Fibroblast of lung (primary cell): ENCODE results near the gene CDHR2. TPM values are rescaled to one million over a fixed set of nuclear protein-coding genes. Genes with fewer than 3 reads are reported as not detected.

Experiments
- DNase-seq, 2 donors: peaks; one replicate each; pipeline versions ENCODE4 v3.0.0 to v3.0.0-alpha.2; 2010; ENCODE audit warnings: low read depth in 2 of 2
- H2AFZ ChIP-seq: 2 replicates; pipeline ENCODE4 v1.5.1; 2012; ENCODE audit warnings: low read length, control low read depth, inconsistent platforms
- H3K27ac ChIP-seq: 2 replicates; pipeline ENCODE4 v1.5.1; 2011; ENCODE audit warnings: low read length, control low read depth; ENCODE audit not compliant: insufficient read depth
- H3K27me3 ChIP-seq: 2 replicates; pipeline ENCODE4 v1.5.1; 2011; ENCODE audit warnings: mild to moderate bottlenecking, low read length; ENCODE audit not compliant: control insufficient read depth, insufficient read depth
- H3K36me3 ChIP-seq: 2 replicates; pipeline ENCODE4 v1.5.1; 2011; ENCODE audit warnings: low read length; ENCODE audit not compliant: control insufficient read depth, insufficient read depth
- H3K4me1 ChIP-seq: 2 replicates; pipeline ENCODE4 v1.5.1; 2011; ENCODE audit warnings: low read length; ENCODE audit not compliant: control insufficient read depth, insufficient read depth; ENCODE audit errors: extremely low read depth
- H3K4me2 ChIP-seq: 2 replicates; pipeline ENCODE4 v1.5.1; 2011; ENCODE audit warnings: low read length, control low read depth; ENCODE audit not compliant: insufficient read depth; ENCODE audit errors: extremely low read depth
- H3K4me3 ChIP-seq, 4 experiments: fragments of 200-600 bp in 1 of 4; sonication (generic) in 1 of 4; replicated peaks in 1 of 4; 2 replicates each; pipeline ENCODE4 v1.5.1; 2011 to 2016; ENCODE audit warnings: low read length in 4 of 4, low read depth in 3 of 4, mild to moderate bottlenecking in 3 of 4, control low read depth in 2 of 4, inconsistent platforms in 1 of 4, mixed read lengths in 1 of 4; ENCODE audit not compliant: insufficient read depth in 1 of 4; ENCODE audit errors: control extremely low read depth in 1 of 4
- H3K79me2 ChIP-seq: 2 replicates; pipeline ENCODE4 v1.5.1; 2012; ENCODE audit warnings: mild to moderate bottlenecking, low read length, inconsistent platforms; ENCODE audit not compliant: control insufficient read depth, insufficient read depth
- H3K9ac ChIP-seq: 2 replicates; pipeline ENCODE4 v1.5.1; 2011; ENCODE audit warnings: mild to moderate bottlenecking, low read length, control low read depth; ENCODE audit not compliant: insufficient read depth
- H3K9me3 ChIP-seq: 2 replicates; pipeline ENCODE4 v1.5.1; 2012; ENCODE audit warnings: low read depth, low read length; ENCODE audit not compliant: control insufficient read depth, insufficient read depth
- H4K20me1 ChIP-seq: 2 replicates; pipeline ENCODE4 v1.5.1; 2011; ENCODE audit warnings: low read length; ENCODE audit not compliant: control insufficient read depth, insufficient read depth; ENCODE audit errors: extremely low read depth
- EZH2 ChIP-seq: IDR thresholded peaks from 2 replicates; pipeline ENCODE4 v1.5.1; 2012; ENCODE audit warnings: low read length, control low read depth, mild to moderate bottlenecking; ENCODE audit errors: missing control alignments
- polyA plus RNA-seq, 2 donors: library from polyadenylated mRNA; depleted of rRNA in 1 of 2; stranded (reverse) in 1 of 2; unstranded in 1 of 2; fragments of >200 nt; gene quantifications; 2 replicates each; pipeline ENCODE4 v1.2.1, GENCODE V29; 2011 to 2012; ENCODE audit warnings: missing spikeins in 1 of 2
- total RNA-seq: library from RNA; depleted of rRNA; stranded (reverse); fragments of >200 nt; gene quantifications from 2 replicates; pipeline ENCODE4 v1.2.1, GENCODE V29; 2014
- TF ChIP-seq, protein P1 (sequence below), 2 donors: IDR thresholded peaks in 1 of 2; conservative IDR thresholded peaks in 1 of 2; 1 replicate in 1 of 2; 2 replicates in 1 of 2; pipeline ENCODE4 v1.5.1; 2011 to 2012; ENCODE audit warnings: low read length in 2 of 2, control low read depth in 1 of 2, inconsistent platforms in 1 of 2, low read depth in 1 of 2, mild to moderate bottlenecking in 1 of 2

The CDHR2 gene
- total and polyA plus RNA-seq, 2 donors (not counting 1 experiment from before 2014, with no cell fraction given), result under 0.01 TPM; not detected in 1

DNA sequence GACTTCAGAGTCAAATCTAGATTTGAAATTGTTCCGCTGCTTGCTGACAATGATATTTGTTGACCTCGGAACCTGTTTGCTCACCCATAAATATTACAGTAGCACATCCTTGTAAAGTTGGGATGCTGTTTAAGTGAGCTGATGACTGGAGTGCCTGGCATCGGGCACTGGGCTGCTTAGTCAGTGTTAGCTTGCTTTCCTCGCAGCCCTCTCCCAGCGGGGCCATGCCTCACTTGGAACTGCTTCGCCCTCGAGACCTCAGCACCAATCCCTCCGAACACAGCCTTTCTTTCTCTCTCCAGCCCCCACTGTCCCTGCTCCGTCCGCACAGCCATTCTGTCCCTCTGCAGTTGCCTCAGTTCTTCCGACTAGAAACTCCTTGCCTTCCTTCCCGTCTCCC, 35.4 kb upstream of the CDHR2 start:
- no peaks in the 10 kb centered on the region for H3K4me1 ChIP-seq
- no peak overlapping the region for H3K27ac ChIP-seq
- no peaks in the 10 kb centered on the region for H3K36me3 ChIP-seq
- H3K4me3 ChIP-seq, result no peak overlapping the region
- peak overlapping the region; percentile 13 for H3K4me2 ChIP-seq
- no peak for TF ChIP-seq EZH2
- TF ChIP-seq, protein P1, sequence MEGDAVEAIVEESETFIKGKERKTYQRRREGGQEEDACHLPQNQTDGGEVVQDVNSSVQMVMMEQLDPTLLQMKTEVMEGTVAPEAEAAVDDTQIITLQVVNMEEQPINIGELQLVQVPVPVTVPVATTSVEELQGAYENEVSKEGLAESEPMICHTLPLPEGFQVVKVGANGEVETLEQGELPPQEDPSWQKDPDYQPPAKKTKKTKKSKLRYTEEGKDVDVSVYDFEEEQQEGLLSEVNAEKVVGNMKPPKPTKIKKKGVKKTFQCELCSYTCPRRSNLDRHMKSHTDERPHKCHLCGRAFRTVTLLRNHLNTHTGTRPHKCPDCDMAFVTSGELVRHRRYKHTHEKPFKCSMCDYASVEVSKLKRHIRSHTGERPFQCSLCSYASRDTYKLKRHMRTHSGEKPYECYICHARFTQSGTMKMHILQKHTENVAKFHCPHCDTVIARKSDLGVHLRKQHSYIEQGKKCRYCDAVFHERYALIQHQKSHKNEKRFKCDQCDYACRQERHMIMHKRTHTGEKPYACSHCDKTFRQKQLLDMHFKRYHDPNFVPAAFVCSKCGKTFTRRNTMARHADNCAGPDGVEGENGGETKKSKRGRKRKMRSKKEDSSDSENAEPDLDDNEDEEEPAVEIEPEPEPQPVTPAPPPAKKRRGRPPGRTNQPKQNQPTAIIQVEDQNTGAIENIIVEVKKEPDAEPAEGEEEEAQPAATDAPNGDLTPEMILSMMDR (conservative IDR thresholded peaks at IDR 0.05 in 1 of 2, IDR thresholded peaks at IDR 0.05 in 1 of 2; ENCODE audit: low read depth in 1 of 2, low read length in 2 of 2), result no peak
- DNase-seq, result no peak
- H3K9me3 ChIP-seq, result no peaks in the 10 kb centered on the region
- no peak overlapping the region for H3K9ac ChIP-seq
- no peaks in the 10 kb centered on the region for H4K20me1 ChIP-seq
- no peak overlapping the region for H2AFZ ChIP-seq
- no peaks in the 10 kb centered on the region for H3K79me2 ChIP-seq
- H3K27me3 ChIP-seq, result no peaks in the 10 kb centered on the region

DNA sequence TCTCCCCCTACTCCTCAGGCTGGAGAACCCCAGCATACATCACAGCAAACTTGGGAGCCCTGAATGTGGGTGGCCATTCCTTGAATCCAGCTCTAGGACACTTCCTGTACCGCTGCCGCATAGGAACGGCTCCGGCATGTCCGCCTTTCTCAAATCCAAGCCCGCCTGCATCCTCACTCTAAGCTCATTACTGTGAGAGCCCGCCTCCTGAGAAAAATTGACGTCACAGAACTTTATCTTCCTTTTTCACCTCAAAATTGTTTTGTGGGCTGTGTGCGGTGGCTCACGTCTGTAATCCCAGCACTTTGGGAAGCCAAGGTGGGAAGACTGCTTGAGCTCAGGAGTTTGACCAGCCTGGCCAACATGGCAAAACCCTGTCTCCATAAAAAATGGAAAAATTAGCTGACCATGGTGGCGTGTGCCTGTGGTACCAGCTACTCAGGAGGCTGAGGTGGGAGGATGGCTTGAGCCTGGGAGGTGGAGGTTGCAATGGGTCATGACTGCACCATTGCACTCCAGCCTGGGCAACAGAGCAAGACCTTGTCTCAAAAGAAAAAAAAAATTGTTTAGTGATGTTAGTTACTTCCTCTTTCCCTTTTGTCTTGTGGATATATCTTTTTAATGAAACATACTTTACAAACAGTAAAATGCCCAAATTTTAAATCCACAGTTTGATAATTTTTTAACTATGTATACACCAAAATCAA, 34.7 kb upstream of the CDHR2 start:
- Histone ChIP-seq H3K79me2 (no peaks in the 10 kb centered on the region), H3K4me3 (no peak overlapping the region), H2AFZ (no peak overlapping the region), H3K4me1 (no peaks in the 10 kb centered on the region), H4K20me1 (no peaks in the 10 kb centered on the region), H3K27me3 (no peaks in the 10 kb centered on the region), H3K36me3 (no peaks in the 10 kb centered on the region), H3K9me3 (no peaks in the 10 kb centered on the region), H3K4me2 (peak overlapping the region; percentile 13), H3K27ac (no peak overlapping the region), H3K9ac (no peak overlapping the region)
- TF ChIP-seq, protein P1 (conservative IDR thresholded peaks at IDR 0.05 in 1 of 2, IDR thresholded peaks at IDR 0.05 in 1 of 2; ENCODE audit: low read depth in 1 of 2, low read length in 2 of 2), result no peak
- no peak for TF ChIP-seq EZH2
- DNase-seq, result no peak

DNA sequence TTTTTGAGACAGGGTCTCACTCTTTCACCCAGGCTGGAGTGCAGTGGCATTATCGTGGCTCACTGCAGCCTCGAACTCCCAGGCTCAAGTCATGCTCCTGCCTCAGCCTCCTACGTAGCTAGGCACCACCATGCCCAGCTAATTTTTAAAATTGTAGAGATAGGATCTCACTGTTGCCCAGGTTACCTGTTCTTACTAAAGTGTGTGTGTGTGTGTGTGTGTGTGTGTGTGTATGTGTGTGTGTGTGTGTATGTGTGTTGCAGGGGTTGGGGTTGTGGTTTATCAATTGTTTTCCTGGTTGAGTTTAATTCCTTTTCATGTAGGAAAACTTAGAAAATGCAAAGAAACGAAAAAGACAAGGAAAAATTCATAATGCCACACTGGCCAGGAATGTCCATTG, 33.7 kb upstream of the CDHR2 start:
- H4K20me1 ChIP-seq, result no peaks in the 10 kb centered on the region
- H3K4me1 ChIP-seq, result no peaks in the 10 kb centered on the region
- H3K4me2 ChIP-seq, result no peak overlapping the region
- no peak overlapping the region for H2AFZ ChIP-seq
- H3K27ac ChIP-seq, result no peak overlapping the region
- no peaks in the 10 kb centered on the region for H3K36me3 ChIP-seq
- TF ChIP-seq, protein P1 (conservative IDR thresholded peaks at IDR 0.05 in 1 of 2, IDR thresholded peaks at IDR 0.05 in 1 of 2; ENCODE audit: low read depth in 1 of 2, low read length in 2 of 2), result no peak
- TF ChIP-seq EZH2, result no peak
- no peaks in the 10 kb centered on the region for H3K9me3 ChIP-seq
- H3K4me3 ChIP-seq, result no peak overlapping the region
- no peak overlapping the region for H3K9ac ChIP-seq
- H3K79me2 ChIP-seq, result no peaks in the 10 kb centered on the region
- H3K27me3 ChIP-seq, result no peaks in the 10 kb centered on the region
- DNase-seq, result no peak
